Stimulated activated naive B cell treated with anti-CD40 and anti-IgM and Interleukin-4, amounts not matched to agents 10 μg/mL and 1 μg/mL and 100 μg/mL, for 72 hours (primary cell): ENCODE data around the gene EI24.

Source experiments
- ATAC-seq, 2 donors: fragments of 150-1000 bp; cut with Tn5 transposase; replicated peaks; 2 replicates each; pipeline ENCODE4 v1.10.0; 2021; ENCODE audit warnings: moderate library complexity in 1 of 2
- DNase-seq: peaks from one replicate; pipeline ENCODE4 v3.0.0; 2021
- H3K27ac Mint-ChIP-seq: one replicate; pipeline ENCODE4 v1.8.0; 2022; ENCODE audit warnings: mild to moderate bottlenecking, mixed read lengths
- H3K27me3 Mint-ChIP-seq, 2 donors: one replicate each; pipeline ENCODE4 v1.8.0; 2022; ENCODE audit warnings: mixed read lengths in 2 of 2
- H3K36me3 Mint-ChIP-seq, 2 donors: one replicate each; pipeline ENCODE4 v1.8.0; 2022; ENCODE audit warnings: mixed read lengths in 2 of 2, mild to moderate bottlenecking in 1 of 2
- H3K4me1 Mint-ChIP-seq, 2 donors: one replicate each; pipeline ENCODE4 v1.8.0; 2022; ENCODE audit warnings: mixed read lengths in 2 of 2, mild to moderate bottlenecking in 1 of 2
- H3K4me3 Mint-ChIP-seq, 2 donors: one replicate each; pipeline ENCODE4 v1.8.0; 2022; ENCODE audit warnings: mild to moderate bottlenecking in 2 of 2, mixed read lengths in 2 of 2, moderate library complexity in 1 of 2
- H3K9me3 Mint-ChIP-seq, 2 donors: one replicate each; pipeline ENCODE4 v1.8.0; 2022; ENCODE audit warnings: mixed read lengths in 2 of 2, mild to moderate bottlenecking in 1 of 2

EI24 gene

GRCh38 chr11:125592305-125593113 is 23.2 kb downstream of the EI24 start, which contains the start of gene STT3A:
TSS of gene STT3A (plus strand) at chr11:125592852. CDS start at chr11:125595916, 3,064 bp downstream.
- Mint-ChIP-seq H3K4me1 (peaks cover 24 to 55% of the 10 kb centered on the region in 2 donors), H3K27ac (peak within 1 kb of the TSS; percentile 100), H3K4me3 (peak within 1 kb of the TSS; percentile 93 to 100), H3K9me3 (no peaks in the 10 kb centered on the region), H3K27me3 (no peaks in the 10 kb centered on the region), H3K36me3 (peaks cover 22 to 49% of the 10 kb centered on the region in 2 donors)
- DNase-seq (peak; percentile 99), ATAC-seq (peak; percentile 93 to 94)

DNA sequence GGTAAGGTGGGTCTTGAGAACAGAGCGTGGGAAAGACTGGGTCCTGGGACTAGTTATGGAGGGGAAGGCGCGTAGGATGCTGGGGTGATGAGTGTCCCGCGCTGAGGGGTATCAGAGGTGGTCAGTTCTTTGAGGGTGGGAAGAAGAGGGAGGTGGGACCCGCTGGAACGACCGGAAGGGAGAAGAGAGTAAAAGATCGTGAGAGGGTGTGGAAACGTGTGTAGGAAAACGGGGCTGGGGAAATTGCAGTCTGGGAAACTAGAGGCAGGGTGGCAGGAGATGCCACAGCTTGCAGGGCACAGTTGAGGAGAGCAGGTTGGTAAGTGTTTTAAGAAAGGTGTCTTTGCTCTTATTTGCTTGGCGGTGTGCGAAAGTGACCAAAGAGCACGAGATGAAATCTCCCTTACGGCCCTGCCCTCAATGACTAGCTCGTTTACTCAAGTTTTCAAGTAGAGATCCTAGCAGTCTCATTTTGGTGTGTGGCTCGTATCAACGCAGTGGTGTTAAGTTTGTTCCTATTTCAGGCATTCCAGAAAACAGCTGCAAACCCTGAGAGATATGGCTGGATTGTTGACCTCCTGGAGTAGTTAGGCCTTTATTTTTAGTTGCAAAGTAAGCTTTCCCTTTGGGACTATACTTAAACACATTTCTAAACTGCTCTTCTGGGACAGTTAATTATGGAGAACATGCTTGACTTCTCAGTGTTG is 24.0 kb downstream of the EI24 start:
- Mint-ChIP-seq H3K4me3 (peak overlapping the region; percentile 93 to 100), H3K4me1 (peaks cover 23 to 52% of the 10 kb centered on the region in 2 donors), H3K27me3 (no peaks in the 10 kb centered on the region), H3K36me3 (peaks cover 25 to 55% of the 10 kb centered on the region in 2 donors), H3K9me3 (no peaks in the 10 kb centered on the region), H3K27ac (peak overlapping the region; percentile 100)
- DNase-seq (no peak), ATAC-seq (peak; percentile 2 to 3)

- peaks cover 29 to 63% of the 10 kb centered on the region in 2 donors for H3K36me3 Mint-ChIP-seq
- peaks cover 23 to 48% of the 10 kb centered on the region in 2 donors for H3K4me1 Mint-ChIP-seq
- H3K4me3 Mint-ChIP-seq = peak overlapping the region; percentile 72 to 74
- no peaks in the 10 kb centered on the region for H3K27me3 Mint-ChIP-seq
- no peak for DNase-seq
- peak overlapping the region; percentile 26 for H3K27ac Mint-ChIP-seq
- no peaks in the 10 kb centered on the region for H3K9me3 Mint-ChIP-seq
- no peak for ATAC-seq
These were observed 25.7 kb downstream of the EI24 start for GRCh38 chr11:125594958-125595357.

- peaks cover 11 to 22% of the 10 kb centered on the region in 2 donors for H3K4me1 Mint-ChIP-seq
- H3K4me3 Mint-ChIP-seq = no peak overlapping the region
- no peaks in the 10 kb centered on the region for H3K9me3 Mint-ChIP-seq
- DNase-seq = no peak
- no peak overlapping the region for H3K27ac Mint-ChIP-seq
- H3K27me3 Mint-ChIP-seq = no peaks in the 10 kb centered on the region
- ATAC-seq = no peak
- H3K36me3 Mint-ChIP-seq = peaks cover 36 to 49% of the 10 kb centered on the region in 2 donors
These were observed 31.4 kb downstream of the EI24 start for GRCh38 chr11:125600663-125601062.

GRCh38 chr11:125603207-125603606 is 33.9 kb downstream of the EI24 start:
- peaks cover 39% of the 10 kb centered on the region in 2 donors for H3K36me3 Mint-ChIP-seq
- peak overlapping the region; percentile 20 for H3K27ac Mint-ChIP-seq

DNA sequence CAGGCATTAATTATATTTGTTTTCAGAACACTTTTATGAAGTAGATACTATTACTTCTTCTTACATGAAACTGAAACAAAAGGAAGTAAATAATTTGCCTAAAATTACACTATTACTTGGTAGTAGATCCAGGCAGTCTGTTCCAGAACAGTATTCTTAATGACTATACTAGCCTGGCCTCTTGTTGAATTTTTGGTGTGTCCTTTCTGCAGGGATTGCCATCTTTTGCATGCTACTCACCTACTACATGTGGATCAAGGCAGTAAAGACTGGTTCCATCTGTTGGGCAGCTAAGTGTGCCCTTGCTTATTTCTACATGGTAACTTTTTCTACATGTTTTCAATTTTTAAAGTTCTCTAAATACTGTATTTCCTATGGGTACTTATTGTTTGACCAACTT is 36.1 kb downstream of the EI24 start:
- ATAC-seq = no peak
- no peaks in the 10 kb centered on the region for H3K9me3 Mint-ChIP-seq
- no peak overlapping the region for H3K4me3 Mint-ChIP-seq
- H3K36me3 Mint-ChIP-seq = peaks cover 47 to 48% of the 10 kb centered on the region in 2 donors
- no peak for DNase-seq
- H3K27me3 Mint-ChIP-seq = no peaks in the 10 kb centered on the region
- no peak overlapping the region for H3K27ac Mint-ChIP-seq
- peaks cover 2 to 8% of the 10 kb centered on the region in 2 donors for H3K4me1 Mint-ChIP-seq

More at GRCh38 chr11:125603207-125603606, 33.9 kb downstream of the EI24 start:
- Mint-ChIP-seq H3K27me3 (no peaks in the 10 kb centered on the region), H3K4me1 (peaks cover 4 to 8% of the 10 kb centered on the region in 2 donors), H3K9me3 (no peaks in the 10 kb centered on the region), H3K4me3 (no peak overlapping the region)
- no peak for ATAC-seq
- DNase-seq = no peak

DNA sequence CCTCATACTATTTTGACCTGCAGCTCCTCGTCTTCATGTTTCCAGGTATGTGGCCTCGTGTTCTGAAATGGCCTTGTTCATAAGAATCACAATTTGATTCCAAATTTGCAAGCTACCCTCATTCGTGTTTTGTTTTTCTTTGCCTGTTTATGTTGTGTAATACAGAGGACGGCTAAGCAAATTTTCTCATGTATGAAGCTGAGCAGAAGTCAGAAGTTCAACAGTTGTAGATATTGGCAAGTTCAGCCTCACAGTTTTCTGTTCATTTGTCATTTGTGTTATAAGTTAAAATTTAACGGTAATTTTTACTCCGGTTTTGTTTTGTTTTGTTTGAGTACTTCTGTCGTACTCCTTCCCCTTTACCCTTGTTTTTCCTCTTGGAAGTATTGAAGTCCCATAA is 40.3 kb downstream of the EI24 start:
- ATAC-seq (no peak), DNase-seq (no peak)
- Mint-ChIP-seq H3K27me3 (no peaks in the 10 kb centered on the region), H3K36me3 (peaks cover 53 to 55% of the 10 kb centered on the region in 2 donors), H3K4me3 (no peak overlapping the region), H3K4me1 (peaks cover 0 to 1% of the 10 kb centered on the region in 2 donors), H3K27ac (no peak overlapping the region), H3K9me3 (no peaks in the 10 kb centered on the region)

GRCh38 chr11:125618383-125618782 is 49.1 kb downstream of the EI24 start:
- H3K4me1 Mint-ChIP-seq = no peaks in the 10 kb centered on the region
- H3K4me3 Mint-ChIP-seq = no peak overlapping the region
- ATAC-seq = no peak
- H3K27ac Mint-ChIP-seq = no peak overlapping the region
- H3K9me3 Mint-ChIP-seq = no peaks in the 10 kb centered on the region
- no peaks in the 10 kb centered on the region for H3K27me3 Mint-ChIP-seq
- DNase-seq = no peak
- peaks cover 24 to 38% of the 10 kb centered on the region in 2 donors for H3K36me3 Mint-ChIP-seq

GRCh38 chr11:125621995-125622394 is 52.7 kb downstream of the EI24 start:
- H3K9me3 Mint-ChIP-seq = no peaks in the 10 kb centered on the region
- H3K4me1 Mint-ChIP-seq = peaks cover 11 to 25% of the 10 kb centered on the region in 2 donors
- DNase-seq (no peak), ATAC-seq (no peak)
- no peaks in the 10 kb centered on the region for H3K27me3 Mint-ChIP-seq
- H3K36me3 Mint-ChIP-seq = peaks cover 13 to 33% of the 10 kb centered on the region in 2 donors
- no peak overlapping the region for H3K27ac Mint-ChIP-seq
- no peak overlapping the region for H3K4me3 Mint-ChIP-seq

GRCh38 chr11:125623064-125623463 is 53.8 kb downstream of the EI24 start:
- H3K27me3 Mint-ChIP-seq = no peaks in the 10 kb centered on the region
- no peak overlapping the region for H3K27ac Mint-ChIP-seq
- ATAC-seq (no peak), DNase-seq (no peak)
- H3K9me3 Mint-ChIP-seq = no peaks in the 10 kb centered on the region
- peaks cover 17 to 40% of the 10 kb centered on the region in 2 donors for H3K36me3 Mint-ChIP-seq
- H3K4me1 Mint-ChIP-seq = peaks cover 13 to 31% of the 10 kb centered on the region in 2 donors
- H3K4me3 Mint-ChIP-seq = no peak overlapping the region

GRCh38 chr11:125624756-125625213 is 55.5 kb downstream of the EI24 start, which contains the start of gene CHEK1:
TSS of gene CHEK1 (plus strand) at chr11:125625163. CDS start at chr11:125626769, 1,606 bp downstream.
- peak within 1 kb of the TSS; percentile 96 for H3K27ac Mint-ChIP-seq
- no peaks in the 10 kb centered on the region for H3K9me3 Mint-ChIP-seq
- no peak for DNase-seq
- peaks cover 13 to 31% of the 10 kb centered on the region in 2 donors for H3K4me1 Mint-ChIP-seq
- peaks cover 11 to 39% of the 10 kb centered on the region in 2 donors for H3K36me3 Mint-ChIP-seq
- H3K27me3 Mint-ChIP-seq = no peaks in the 10 kb centered on the region
- no peak for ATAC-seq
- H3K4me3 Mint-ChIP-seq = peak within 1 kb of the TSS; percentile 87 to 90

DNA sequence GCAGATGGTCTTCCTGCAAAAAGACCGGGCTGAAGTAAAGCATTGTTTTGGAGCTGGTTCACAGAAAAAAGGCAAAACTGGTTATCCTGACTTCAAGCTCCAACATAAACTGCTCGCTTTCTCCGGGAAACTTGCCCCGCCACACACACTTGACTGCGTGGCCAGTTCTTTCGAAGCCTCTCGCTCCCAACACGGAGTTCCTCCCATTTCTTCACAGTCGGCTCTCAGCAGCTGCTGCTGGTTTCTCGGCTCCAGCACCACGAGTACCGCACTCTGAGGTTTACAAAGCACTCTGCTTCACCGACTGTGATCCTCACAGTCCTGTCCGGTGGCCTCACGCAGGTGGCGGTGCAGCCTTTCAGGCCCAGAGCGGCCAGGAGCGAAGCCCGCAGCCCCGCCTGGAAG is 56.0 kb downstream of the EI24 start:
- peaks cover 13 to 31% of the 10 kb centered on the region in 2 donors for H3K4me1 Mint-ChIP-seq
- no peaks in the 10 kb centered on the region for H3K27me3 Mint-ChIP-seq
- DNase-seq = no peak
- H3K4me3 Mint-ChIP-seq = peak overlapping the region; percentile 87 to 90
- H3K27ac Mint-ChIP-seq = peak overlapping the region; percentile 96
- no peaks in the 10 kb centered on the region for H3K9me3 Mint-ChIP-seq
- no peak for ATAC-seq
- H3K36me3 Mint-ChIP-seq = peaks cover 10 to 37% of the 10 kb centered on the region in 2 donors

GRCh38 chr11:125625630-125626287 is 56.5 kb downstream of the EI24 start:
- H3K36me3 Mint-ChIP-seq = peaks cover 11 to 37% of the 10 kb centered on the region in 2 donors
- DNase-seq = peak; percentile 86
- peak overlapping the region; percentile 96 for H3K27ac Mint-ChIP-seq
- peak; percentile 90 to 94 for ATAC-seq
- no peaks in the 10 kb centered on the region for H3K27me3 Mint-ChIP-seq
- no peaks in the 10 kb centered on the region for H3K9me3 Mint-ChIP-seq
- H3K4me3 Mint-ChIP-seq = peak overlapping the region; percentile 87 to 90
- peaks cover 13 to 31% of the 10 kb centered on the region in 2 donors for H3K4me1 Mint-ChIP-seq
